Neural progenitor cell (in vitro differentiated cells): Measurements from ENCODE around the gene SLC22A5.

Experiments used
- CTCF ChIP-seq: fragments of 200-600 bp; sonication (generic); IDR thresholded peaks from 2 replicates; pipeline ENCODE4 v1.5.1; 2017; ENCODE audit warnings: antibody characterized with exemption, mild to moderate bottlenecking
- EZH2 ChIP-seq: fragments of 200-600 bp; sonication (generic); IDR thresholded peaks from 2 replicates; pipeline ENCODE4 v1.6.1; 2017; ENCODE audit warnings: antibody characterized with exemption, mild to moderate bottlenecking, moderate library complexity

GRCh38 chr5:132421462-132421861, 52.0 kb downstream of the SLC22A5 start:
- no peak for TF ChIP-seq EZH2
- no peak for TF ChIP-seq CTCF
